ENCODE results near the gene BUD31.
A peak's percentile ranks its signal among the peaks of the same experiment; 100 is the strongest.
"Not testable (repeated sequence)": the region's sequence is repeated elsewhere in the genome, so short reads cannot be mapped to it uniquely, and the experiment has no call there.

Gene BUD31

GRCh38 chr7:99408379-99409191 lies at the start of gene BUD31, which contains the start of gene PDAP1:
Gene BUD31 (plus strand): TSS chr7:99408969. CDS start chr7:99411093, 2,124 bp downstream.
Gene PDAP1 (minus strand): TSS chr7:99408597. CDS start chr7:99408548, 49 bp downstream.
- DNase-seq (ENCODE audit: low read depth in 2 of 2), result peak; percentile 86 to 89

DNA sequence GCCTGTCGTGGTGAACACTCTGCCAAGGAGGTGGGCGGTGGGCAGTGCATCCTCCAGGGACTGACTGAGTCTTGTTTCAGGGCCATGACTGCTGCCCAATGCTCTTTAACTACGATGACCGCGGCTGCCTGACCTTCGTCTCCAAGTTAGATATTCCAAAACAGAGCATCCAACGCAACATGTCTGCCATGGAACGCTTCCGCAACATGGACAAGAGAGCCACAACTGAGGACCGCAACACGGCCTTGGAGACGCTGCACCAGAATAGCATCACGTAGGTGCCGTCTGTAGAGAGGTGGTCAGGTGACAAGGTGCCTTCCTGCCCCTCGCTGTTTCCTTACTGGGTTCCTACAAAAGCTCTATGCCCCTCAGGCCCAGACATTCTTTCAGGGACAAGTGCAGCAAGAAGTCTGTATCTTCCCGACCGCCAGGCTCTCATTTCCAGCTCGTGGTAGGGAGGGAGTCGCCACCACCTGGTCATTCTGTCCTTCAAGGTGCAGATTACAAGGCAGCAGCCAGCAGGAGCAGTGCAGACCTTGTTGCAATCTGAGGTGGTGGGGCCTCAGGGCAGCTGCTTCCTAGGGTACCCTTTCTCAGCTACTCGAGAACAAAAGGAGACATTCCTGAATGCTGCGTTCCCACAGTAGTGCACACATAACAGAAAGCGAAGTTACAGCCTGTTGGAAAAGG lies 49.2 kb upstream of the BUD31 start:
- no peak for DNase-seq (ENCODE audit: low read depth in 2 of 2)

GRCh38 chr7:99362801-99363200 lies 46.0 kb upstream of the BUD31 start:
- DNase-seq (ENCODE audit: low read depth in 2 of 2), result no peak

DNA sequence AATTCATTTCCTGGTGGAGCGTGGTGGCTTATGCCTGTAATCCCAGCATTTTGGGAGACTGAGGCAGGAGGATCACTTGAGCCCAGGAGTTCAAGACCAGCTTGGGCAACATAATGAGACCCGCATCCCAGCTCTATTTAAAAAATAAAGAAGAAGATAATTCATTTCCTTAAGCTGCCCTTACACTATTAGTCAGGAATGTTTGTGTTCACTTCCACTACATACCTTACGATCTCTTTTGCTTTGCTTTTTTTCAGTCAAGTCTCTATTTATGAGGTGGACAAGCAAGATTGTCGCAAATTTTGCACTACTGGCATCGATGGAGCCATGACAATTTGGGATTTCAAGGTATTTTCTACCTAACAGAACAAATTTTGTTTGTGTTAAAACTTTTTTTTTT lies 45.5 kb upstream of the BUD31 start:
- DNase-seq (ENCODE audit: low read depth in 2 of 2), result no peak

DNA sequence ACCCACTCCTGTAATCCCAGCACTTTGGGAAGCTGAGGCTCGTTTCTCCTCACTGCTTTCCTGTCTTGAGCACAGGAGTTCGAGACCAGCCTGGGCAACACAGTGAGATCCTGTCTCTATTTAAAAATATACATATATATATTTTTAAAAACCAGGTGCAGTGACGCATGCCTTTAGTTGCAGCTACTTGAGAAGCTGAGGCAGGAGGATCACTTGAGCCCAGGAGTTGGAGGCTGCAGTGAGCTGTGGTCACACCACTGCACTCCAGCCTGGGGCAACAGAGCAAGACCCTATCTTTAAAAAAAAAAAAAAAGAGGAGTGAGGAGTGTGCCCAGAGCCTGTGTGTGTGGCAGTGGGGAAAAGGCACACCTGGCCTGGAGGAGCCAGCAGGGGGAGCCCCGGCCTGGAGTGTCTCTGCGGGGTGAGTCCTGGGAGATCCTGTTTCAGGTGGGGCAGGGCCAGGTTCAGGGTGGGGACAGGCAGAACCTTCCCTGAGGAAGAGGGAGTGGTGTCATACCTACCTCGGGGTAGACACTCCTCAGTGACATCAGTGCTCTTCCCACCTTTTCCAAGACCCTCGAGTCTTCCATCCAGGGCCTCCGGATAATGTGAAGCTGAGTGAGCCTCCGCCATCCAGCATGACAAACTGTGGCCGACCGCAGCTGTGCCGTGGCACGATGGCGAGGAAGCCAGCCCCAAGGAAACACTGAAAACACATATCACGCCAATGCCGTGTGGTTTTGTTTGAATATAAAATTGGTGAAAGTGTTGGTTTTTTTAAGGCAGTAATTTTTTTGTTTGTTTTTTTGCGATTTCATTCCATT lies 43.2 kb upstream of the BUD31 start:
- peak; percentile 43 to 44 for DNase-seq (ENCODE audit: low read depth in 2 of 2)

DNA sequence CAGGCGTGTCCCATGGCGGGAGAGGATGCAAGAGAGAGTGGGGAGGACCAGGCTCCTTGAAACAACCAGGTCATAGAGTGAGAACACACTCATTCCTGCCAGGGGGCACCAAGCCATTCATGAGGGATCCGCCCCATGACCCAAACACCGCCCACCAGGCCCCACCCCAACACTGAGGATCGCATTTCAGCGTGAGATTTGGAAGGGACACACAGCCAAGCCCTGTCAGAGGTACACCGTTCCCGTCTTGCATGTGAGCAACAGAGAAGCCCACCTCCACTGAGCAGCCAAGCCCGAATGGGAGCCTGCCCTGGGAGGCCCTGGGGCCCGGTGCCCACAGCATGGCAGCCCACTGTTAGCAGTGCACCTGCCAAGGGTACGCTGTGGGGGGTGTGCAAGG lies 42.1 kb upstream of the BUD31 start:
- DNase-seq (ENCODE audit: low read depth in 2 of 2), result no peak

GRCh38 chr7:99368750-99369389 lies 39.9 kb upstream of the BUD31 start:
- DNase-seq (ENCODE audit: low read depth in 2 of 2), result no peak

- no peak for DNase-seq (ENCODE audit: low read depth in 2 of 2)
Observed at GRCh38 chr7:99369767-99370391, 38.9 kb upstream of the BUD31 start.

DNA sequence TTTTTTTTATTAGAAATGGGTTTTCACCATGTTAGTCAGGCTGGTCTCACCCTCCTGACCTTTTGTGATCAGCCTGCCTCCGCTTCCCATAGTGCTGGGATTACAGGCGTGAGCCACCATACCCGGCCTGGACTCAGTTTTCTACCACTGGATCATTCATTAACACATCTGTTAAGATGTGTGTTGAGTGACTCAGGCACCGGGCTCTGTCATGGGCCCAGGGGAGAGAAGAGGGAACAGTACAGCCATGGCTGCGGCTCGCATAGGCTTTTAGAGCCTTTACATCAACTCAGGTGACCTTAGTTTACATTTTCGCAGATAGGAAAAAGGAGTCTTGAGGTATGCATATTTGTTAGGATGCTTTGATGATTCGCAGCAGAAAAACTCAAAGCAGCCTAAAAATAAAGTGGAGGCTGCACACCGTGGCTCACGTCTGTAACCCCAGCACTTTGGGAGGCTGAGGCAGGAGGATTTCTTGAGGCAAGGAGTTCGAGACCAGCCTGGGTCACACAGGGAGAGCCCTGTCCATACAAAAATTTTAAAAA lies 37.3 kb upstream of the BUD31 start:
- DNase-seq (ENCODE audit: low read depth in 2 of 2), result no peak

GRCh38 chr7:99372275-99373090 lies 36.3 kb upstream of the BUD31 start:
- no peak for DNase-seq (ENCODE audit: low read depth in 2 of 2)

DNA sequence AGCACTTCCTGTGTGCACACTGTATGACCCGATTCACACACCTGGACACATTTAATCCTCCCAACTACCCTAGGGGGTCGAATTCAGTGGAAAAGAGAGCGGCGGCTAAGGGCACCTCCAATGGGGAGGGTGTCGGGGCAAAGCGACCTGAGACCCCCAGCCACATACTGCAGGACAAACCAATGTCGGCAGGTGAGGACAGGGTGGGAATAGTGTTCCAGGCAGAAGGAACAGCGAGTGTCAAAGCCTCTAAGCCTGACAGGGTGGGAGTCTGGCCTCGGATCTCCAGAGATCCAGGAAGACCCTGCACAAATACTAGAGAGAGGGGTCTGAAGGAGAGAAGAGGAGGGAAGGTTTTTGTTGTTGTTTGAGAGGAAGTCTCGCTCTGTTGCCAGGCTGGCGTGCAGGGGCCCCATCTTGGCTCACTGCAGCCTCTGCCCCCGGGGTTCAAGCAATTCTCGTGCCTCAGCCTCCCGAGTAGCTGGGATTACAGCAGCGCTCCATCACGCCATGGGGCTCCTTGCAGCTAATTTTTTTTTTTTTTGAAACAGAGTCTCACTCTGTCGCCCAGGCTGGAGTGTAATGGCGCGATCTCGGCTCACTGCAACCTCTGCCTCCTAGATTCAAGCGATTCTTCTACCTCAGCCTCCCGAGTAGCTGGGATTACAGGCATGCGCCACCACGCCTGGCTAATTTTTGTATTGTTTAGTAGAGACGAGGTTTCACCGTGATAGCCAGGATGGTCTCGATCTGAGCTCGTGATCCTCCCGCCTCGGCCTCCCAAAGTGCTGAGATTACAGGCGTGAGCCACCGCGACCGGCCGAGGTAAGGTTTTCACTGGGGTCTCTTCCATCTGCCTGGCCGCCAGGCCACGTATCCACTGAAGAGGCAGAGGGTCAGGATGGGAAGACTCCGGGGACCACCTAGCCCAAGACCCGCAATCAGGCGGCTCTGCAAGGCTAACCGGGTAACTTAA lies 35.4 kb upstream of the BUD31 start:
- no peak for DNase-seq (ENCODE audit: low read depth in 2 of 2)

DNA sequence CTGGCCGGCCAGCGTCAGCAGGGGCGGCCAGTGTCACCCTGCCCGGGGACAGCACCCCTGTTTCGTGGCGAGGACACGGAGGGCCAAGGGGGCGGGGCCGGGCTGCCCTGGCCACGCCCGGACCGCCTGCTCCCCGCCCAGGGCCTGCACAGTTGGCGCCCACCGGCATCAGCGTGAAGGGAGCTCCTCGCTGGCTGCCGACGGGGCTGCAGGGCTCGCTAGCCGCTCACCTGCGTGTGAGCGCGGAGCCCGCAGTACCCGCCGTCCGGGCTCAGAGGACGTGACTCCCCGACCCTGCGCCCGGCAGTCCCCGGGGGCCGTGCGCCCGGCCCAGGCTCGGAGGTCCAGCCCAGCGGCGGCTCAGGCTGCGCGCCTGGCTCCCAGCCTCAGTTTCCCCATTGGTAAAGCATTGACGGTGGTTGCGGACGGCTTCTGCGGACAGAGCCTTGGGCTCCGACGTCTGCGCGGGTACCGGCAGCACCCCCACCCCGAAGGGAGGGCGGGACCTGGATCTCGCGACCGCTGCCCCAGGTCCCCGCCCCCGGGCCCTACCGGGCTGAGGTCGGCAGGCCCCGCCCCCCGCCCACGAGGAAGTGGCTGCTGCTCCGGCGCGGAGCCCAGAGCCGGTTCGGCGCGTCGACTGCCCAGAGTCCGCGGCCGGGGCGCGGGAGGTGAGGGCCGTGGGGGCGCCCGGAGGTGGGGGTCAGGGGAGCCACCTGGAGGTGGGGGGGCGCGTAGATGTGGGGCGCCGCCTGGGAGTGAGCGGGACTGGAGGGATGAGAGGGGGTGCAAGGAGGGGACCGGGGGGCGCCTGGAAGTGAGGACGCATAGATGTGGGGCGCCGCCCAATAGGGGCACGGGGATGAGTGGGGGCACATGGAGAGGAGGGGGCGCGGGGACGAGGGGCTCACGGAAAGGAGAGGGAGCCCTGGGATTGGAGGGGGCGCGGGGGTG lies 34.4 kb upstream of the BUD31 start, which contains the start of gene ARPC1B:
Gene ARPC1B (plus strand): TSS at position 620 of the 954 bp plus-strand sequence. CDS start 10,985 bp downstream, outside the sequence.
- peak; percentile 64 to 88 for DNase-seq (ENCODE audit: low read depth in 2 of 2)

GRCh38 chr7:99375070-99375807 lies 33.5 kb upstream of the BUD31 start:
- DNase-seq (ENCODE audit: low read depth in 2 of 2), result peak; percentile 21 to 54

DNA sequence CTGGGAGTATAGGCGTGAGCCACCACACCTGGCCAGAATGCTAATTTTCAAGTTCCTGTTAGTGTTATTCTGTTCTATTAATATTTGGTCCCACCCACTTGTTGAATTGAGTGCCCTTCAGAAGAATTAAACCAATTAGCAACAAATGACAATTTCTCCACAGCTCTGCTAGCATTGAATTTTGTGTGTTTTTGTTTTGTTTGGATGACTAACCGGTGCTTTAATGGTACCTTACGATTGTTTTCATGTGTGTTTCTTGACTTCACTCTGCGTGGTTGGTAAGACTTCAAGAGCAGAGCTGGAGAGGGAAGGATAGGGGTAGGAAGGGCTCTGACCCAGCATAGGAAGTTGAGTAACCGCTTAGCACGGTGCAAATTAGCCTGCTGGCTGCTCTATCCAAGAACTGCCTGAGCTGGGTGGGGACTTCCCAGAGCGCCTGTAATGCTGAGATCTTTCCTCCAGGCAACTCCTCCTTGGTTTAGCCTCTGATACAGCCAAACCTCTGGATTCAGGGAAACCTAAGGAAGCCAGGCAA lies 29.7 kb upstream of the BUD31 start:
- peak; percentile 23 to 39 for DNase-seq (ENCODE audit: low read depth in 2 of 2)

GRCh38 chr7:99379693-99380031 lies 29.1 kb upstream of the BUD31 start:
- not testable (repeated sequence) for DNase-seq (ENCODE audit: low read depth in 2 of 2)

DNA sequence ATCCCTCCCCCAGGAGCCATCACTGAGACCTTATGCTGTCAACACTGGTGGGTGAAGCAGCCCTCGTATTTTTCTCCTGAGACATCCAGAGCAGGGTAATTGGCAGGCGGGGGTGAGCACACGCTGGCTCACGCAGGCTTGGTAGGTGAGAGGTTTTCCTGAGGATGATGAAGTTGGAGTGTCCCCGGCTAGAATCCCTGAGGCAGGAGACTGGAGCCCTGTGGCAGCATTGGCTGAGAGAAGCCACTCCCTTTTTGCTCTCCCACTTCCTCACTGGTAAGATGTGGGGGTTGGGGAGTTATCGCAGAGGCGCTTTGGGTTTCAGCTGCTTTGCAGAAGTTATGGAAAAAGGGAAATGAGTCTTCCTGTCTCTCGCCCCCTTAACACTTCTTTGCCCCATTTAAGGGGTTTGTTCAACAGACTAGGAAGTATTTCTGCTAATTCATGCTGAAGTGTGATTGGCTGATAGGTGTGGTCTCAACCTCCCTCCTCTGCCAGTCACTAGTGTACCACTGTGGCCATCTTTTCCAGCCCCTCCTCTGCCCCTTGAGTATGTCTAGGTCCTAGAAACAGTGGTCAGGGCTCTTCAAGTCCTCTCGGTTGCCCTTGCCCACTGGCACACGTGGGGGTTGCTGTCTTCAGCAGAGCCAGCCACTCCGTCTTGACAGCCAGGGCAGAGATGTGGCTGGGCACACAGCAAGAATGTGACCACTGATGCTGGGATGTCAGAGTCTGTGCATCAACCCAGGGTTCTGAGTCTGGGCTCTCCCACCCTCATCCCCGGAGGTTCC lies 28.5 kb upstream of the BUD31 start:
- DNase-seq (ENCODE audit: low read depth in 2 of 2), result peak in 1 of 2 donors; percentile 23
